K562 (cell line): ENCODE results near the gene HEPHL1. TPM values are rescaled to one million over a fixed set of nuclear protein-coding genes. Genes with fewer than 3 reads are reported as not detected.

Source experiments
- CHD7 ChIP-seq: fragments of 200-600 bp; sonication (generic); IDR thresholded peaks from one replicate; pipeline ENCODE4 v1.6.1; 2012; ENCODE audit warnings: mild to moderate bottlenecking, low read depth, low read length, inconsistent platforms
- ELF1 ChIP-seq: fragments of 200-800 bp; sonication (Bioruptor generic); IDR thresholded peaks from 2 replicates; pipeline ENCODE4 v1.6.1; 2016; ENCODE audit warnings: missing genetic modification characterization, missing compliant biosample characterization
- ELF4 ChIP-seq: fragments of 450-650 bp; formaldehyde crosslinking; IDR thresholded peaks from 2 replicates; pipeline ENCODE4 v1.4.0; 2022; ENCODE audit warnings: missing genetic modification characterization
- FIP1L1 ChIP-seq: fragments of 200-400 bp; formaldehyde crosslinking; IDR thresholded peaks from 2 replicates; pipeline ENCODE4 v1.6.1; 2018; ENCODE audit warnings: mild to moderate bottlenecking, low read depth, low read length; ENCODE audit not compliant: poor library complexity, severe bottlenecking
- MYNN ChIP-seq, 2 experiments: sonication (generic); formaldehyde crosslinking in 1 of 2; IDR thresholded peaks; 2 replicates each; pipeline versions ENCODE4 v1.5.0 to v1.6.1; 2016 to 2020; ENCODE audit warnings: antibody characterized with exemption in 1 of 2, missing genetic modification reagents in 1 of 2
- NR3C1 ChIP-seq: sonication (generic); formaldehyde crosslinking; IDR thresholded peaks from 2 replicates; pipeline ENCODE4 v1.8.1; 2022; ENCODE audit warnings: missing genetic modification reagents
- POLR2AphosphoS5 ChIP-seq: IDR thresholded peaks from 2 replicates; pipeline ENCODE4 v1.6.1; 2011; ENCODE audit warnings: mild to moderate bottlenecking, low read depth, low read length, moderate library complexity; ENCODE audit not compliant: control insufficient read depth, insufficient read depth
- RHOXF2B ChIP-seq: fragments of 250-450 bp; sonication (Bioruptor Pico); conservative IDR thresholded peaks from 2 replicates; pipeline ENCODE4 v1.5.1; 2021
- SETDB1 ChIP-seq: IDR thresholded peaks from one replicate; pipeline ENCODE4 v1.6.1; 2012; ENCODE audit warnings: low read length, control low read depth, inconsistent platforms
- SMARCE1 ChIP-seq: fragments of 450-650 bp; IDR thresholded peaks from 2 replicates; pipeline ENCODE4 v1.7.1; 2016; ENCODE audit warnings: mild to moderate bottlenecking
- YY1 ChIP-seq, 3 experiments: IDR thresholded peaks; 2 replicates each; pipeline ENCODE4 v1.6.1; 2011; ENCODE audit warnings: low read length in 2 of 3, mild to moderate bottlenecking in 2 of 3, moderate library complexity in 2 of 3, borderline replicate concordance in 1 of 3, control low read depth in 1 of 3, low read depth in 1 of 3; ENCODE audit not compliant: insufficient read depth in 3 of 3, insufficient replicate concordance in 2 of 3, control insufficient read depth in 1 of 3, insufficient read length in 1 of 3; ENCODE audit errors: extremely low read depth in 1 of 3
- ZNF436 ChIP-seq: fragments of 250-450, 450-650 bp; sonication (Bioruptor Pico); formaldehyde crosslinking; IDR thresholded peaks from 2 replicates; pipeline ENCODE4 v1.7.0; 2020; ENCODE audit warnings: mild to moderate bottlenecking
- ZSCAN29 ChIP-seq: fragments of 450-650 bp; IDR thresholded peaks from 2 replicates; pipeline ENCODE4 v1.6.1; 2017
- polyA plus RNA-seq, 8 experiments: library from polyadenylated mRNA; depleted of rRNA in 4 of 8; stranded (reverse) in 5 of 8; unstranded in 3 of 8; fragments of >200 nt; fragmentation: Nextera tagmentation in 2 of 8; fragmentation: Illumina TruSeq in 1 of 8; extraction: Ambion mirVana in 2 of 8; extraction: Trizol in 1 of 8; gene quantifications; 2 replicates each; pipeline versions ENCODE4 v1.2.1 to v1.2.3, GENCODE V29; 2011 to 2014; ENCODE audit warnings: inconsistent platforms in 1 of 8, missing spikeins in 1 of 8
- total RNA-seq, 7 experiments: library from RNA; depleted of rRNA in 6 of 7; stranded (reverse); fragments of >200 nt in 6 of 7; fragmentation: Illumina TruSeq in 2 of 7; extraction: Trizol in 2 of 7; gene quantifications; 2 replicates each; pipeline versions ENCODE4 v1.2.1 to v1.2.3, GENCODE V29; 2011 to 2021; ENCODE audit warnings: low replicate concordance in 1 of 7
- TF ChIP-seq, protein P1 (sequence below): sonication (generic); formaldehyde crosslinking; IDR thresholded peaks from 2 replicates; pipeline ENCODE4 v1.8.0; 2023; ENCODE audit warnings: mild to moderate bottlenecking, missing genetic modification reagents
- TF ChIP-seq, protein P2 (sequence below), 2 experiments: fragments of 450-650 bp in 1 of 2; sonication (generic) in 1 of 2; formaldehyde crosslinking; conservative IDR thresholded peaks; 2 replicates each; pipeline versions ENCODE4 v1.4.0 to v1.8.1; 2020 to 2022; ENCODE audit warnings: mild to moderate bottlenecking in 1 of 2, missing genetic modification reagents in 1 of 2

HEPHL1 gene
- total and polyA plus RNA-seq, 9 of the 15 experiments (the other 6 are each of a cell fraction or from before 2014, with no cell fraction given), result 0.01 TPM; not detected in 8

GRCh38 chr11:94128291-94128745 is 107.2 kb downstream of the HEPHL1 start (continued):
- TF ChIP-seq, protein P1, sequence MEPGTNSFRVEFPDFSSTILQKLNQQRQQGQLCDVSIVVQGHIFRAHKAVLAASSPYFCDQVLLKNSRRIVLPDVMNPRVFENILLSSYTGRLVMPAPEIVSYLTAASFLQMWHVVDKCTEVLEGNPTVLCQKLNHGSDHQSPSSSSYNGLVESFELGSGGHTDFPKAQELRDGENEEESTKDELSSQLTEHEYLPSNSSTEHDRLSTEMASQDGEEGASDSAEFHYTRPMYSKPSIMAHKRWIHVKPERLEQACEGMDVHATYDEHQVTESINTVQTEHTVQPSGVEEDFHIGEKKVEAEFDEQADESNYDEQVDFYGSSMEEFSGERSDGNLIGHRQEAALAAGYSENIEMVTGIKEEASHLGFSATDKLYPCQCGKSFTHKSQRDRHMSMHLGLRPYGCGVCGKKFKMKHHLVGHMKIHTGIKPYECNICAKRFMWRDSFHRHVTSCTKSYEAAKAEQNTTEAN, result no peak; the same call in 1 of the 2 replicates
- TF ChIP-seq, protein P2, sequence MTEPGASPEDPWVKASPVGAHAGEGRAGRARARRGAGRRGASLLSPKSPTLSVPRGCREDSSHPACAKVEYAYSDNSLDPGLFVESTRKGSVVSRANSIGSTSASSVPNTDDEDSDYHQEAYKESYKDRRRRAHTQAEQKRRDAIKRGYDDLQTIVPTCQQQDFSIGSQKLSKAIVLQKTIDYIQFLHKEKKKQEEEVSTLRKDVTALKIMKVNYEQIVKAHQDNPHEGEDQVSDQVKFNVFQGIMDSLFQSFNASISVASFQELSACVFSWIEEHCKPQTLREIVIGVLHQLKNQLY (CRISPR knock-in tag; conservative IDR thresholded peaks at IDR 0.05), result no peak
- TF ChIP-seq CHD7 (no peak), FIP1L1 (no peak), ZNF436 (CRISPR knock-in tag) (no peak), ELF4 (CRISPR knock-in tag) (0 out of 2 replicates have a peak, but pooled peaks have one; percentile 46), SMARCE1 (peak; percentile 42; the same call in 1 of the 2 replicates), POLR2AphosphoS5 (no peak), ELF1 (tag) (no peak), ZSCAN29 (peak; percentile 69), YY1 (IDR thresholded peaks at IDR 0.05; ENCODE audit: borderline replicate concordance in 1 of 3, control insufficient read depth in 1 of 3, extremely low read depth in 1 of 3, insufficient read depth in 3 of 3, insufficient read length in 1 of 3, insufficient replicate concordance in 2 of 3, low read depth in 1 of 3, low read length in 2 of 3) (no peak), SETDB1 (no peak), NR3C1 (CRISPR knock-in tag) (no peak), MYNN (IDR thresholded peaks at IDR 0.05) (no peak), MYNN (CRISPR knock-in tag; IDR thresholded peaks at IDR 0.05) (no peak), RHOXF2B (CRISPR knock-in tag) (no peak)
